ENCODE data around the gene HOXB3.

HOXB3 gene

GRCh38 chr17:48504953-48505352, 85.1 kb downstream of the HOXB3 start:
- DNase-seq (ENCODE audit: low spot score): no peak
- no peak for TF ChIP-seq CTCF (IDR thresholded peaks at IDR 0.05; ENCODE audit: extremely low read depth, missing control alignments)

- no peak for DNase-seq (ENCODE audit: low spot score)
- TF ChIP-seq CTCF (IDR thresholded peaks at IDR 0.05; ENCODE audit: extremely low read depth, missing control alignments): no peak
Observed at GRCh38 chr17:48503747-48504146, 86.3 kb downstream of the HOXB3 start.

DNA sequence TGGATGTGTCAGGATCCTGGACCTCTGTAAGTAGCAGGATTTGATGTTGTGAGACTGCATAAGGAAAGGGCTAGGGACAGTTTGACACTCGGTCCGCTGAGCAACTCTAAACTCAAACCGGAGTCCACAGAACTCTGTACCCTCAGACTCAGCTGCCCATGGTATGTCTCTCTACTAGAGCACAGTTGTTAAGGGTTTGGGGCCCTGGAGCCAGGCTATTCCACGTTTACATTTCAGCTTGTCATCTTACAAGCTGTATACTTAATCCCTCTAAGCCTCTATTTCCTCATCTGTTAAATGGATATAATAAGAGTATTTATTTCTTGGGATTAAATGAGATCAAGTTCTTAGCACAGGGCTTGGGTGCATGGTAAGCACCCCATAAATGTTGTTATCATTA, 87.1 kb downstream of the HOXB3 start:
- no peak for TF ChIP-seq CTCF (IDR thresholded peaks at IDR 0.05; ENCODE audit: extremely low read depth, missing control alignments)
- DNase-seq (ENCODE audit: low spot score): no peak

DNA sequence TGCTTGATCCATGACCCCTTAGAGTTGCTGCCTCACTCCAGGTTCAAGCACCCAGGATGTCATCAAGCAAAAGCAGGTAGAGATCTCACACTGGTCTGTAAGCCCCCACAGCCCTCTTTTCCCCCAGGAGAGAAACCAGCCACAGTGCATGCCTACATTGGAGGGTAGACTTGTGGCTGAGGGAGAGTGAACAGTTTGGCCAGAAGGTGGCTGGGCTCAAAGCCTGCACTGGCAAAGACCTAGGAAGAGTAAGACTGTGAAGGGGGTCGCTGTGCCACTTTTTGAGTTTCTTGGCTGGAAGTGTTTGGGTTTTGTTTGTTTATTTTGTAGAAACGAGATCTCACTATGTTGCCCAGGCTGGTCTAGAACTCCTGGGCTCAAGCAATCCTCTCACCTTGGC, 87.7 kb downstream of the HOXB3 start:
- TF ChIP-seq CTCF (IDR thresholded peaks at IDR 0.05; ENCODE audit: extremely low read depth, missing control alignments): no peak
- no peak for DNase-seq (ENCODE audit: low spot score)

DNA sequence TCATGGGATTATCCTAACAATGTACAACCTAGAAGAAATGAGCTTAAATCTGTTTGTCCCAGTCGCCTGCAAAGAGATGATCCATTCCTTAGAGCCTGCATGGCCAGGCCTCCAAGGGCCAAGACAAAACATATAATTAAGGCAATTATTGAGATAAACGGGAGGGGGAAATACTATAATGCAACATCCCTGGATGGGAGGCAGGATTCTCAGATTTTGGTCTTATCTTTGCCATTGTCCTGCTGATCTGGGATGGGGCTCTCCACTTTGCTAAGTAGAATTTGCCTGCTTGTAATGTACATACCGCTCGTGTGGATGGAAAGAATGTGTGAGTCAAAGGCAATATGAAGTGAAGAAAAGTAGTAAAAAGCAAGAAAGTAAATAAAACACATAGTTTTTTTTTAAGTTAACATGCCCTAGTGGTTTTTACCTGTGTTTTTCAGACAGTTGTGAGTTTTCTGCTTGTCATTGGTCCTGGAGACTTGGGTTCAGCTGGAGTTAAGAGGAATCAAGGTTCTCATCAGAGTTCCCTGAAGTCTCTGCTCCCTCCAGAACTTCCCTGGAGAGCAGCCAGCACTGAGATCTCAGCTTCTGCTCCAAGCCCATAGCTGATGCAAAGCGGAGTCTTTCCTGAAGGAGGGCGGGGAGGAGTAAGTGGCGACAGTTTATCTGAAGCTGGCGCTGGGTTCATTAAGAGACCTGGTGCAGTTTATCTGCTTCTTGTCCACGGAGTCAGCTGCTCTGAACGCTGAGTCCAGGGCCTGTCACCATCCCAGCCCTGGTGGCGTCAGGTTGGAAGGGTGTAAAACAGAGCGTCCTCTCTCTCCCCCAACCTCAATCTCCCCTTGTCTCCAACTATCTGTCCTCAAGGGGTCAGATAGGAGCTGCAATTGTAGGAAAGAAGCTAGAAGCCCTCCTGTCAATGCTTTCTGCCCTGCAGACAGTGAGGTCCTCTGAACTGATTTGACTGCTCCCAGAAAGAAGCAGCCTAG, 89.3 kb downstream of the HOXB3 start:
- DNase-seq (ENCODE audit: low spot score): no peak

DNA sequence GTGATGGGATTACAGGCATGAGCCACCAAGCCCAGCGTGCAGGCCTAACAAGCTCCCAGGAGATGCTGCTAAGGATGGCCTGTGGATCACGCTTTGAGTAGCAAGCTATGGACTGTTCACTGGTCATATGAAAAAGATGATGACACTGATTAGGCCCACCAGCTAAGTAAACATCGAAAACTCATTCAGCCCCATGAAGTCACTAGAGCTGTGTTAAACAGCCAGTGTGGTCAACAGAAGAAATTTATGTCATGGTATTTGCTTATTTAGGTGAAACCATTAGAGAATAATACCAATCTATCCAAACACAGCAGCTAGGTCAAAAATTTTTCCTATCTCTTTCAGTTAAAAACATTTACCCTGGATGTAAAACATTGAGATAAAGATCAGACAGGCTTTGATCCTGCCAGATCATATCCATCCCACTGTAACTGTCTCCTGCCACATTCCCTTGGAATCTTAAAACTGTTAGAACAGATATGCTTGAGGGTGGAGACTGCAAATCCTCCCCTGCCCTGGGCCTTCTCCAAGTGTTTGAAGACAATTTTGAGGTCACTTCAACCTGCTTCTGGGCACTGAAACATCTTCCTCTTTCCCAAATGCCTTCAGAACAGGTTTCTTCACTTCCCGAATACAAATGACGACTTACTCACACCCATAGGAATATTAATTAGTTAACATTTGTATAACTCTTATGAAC, 90.2 kb downstream of the HOXB3 start:
- no peak for DNase-seq (ENCODE audit: low spot score)
- no peak for TF ChIP-seq CTCF (IDR thresholded peaks at IDR 0.05; ENCODE audit: extremely low read depth, missing control alignments)

More for the DNA sequence above, 89.3 kb downstream of the HOXB3 start:
- no peak for TF ChIP-seq CTCF (IDR thresholded peaks at IDR 0.05; ENCODE audit: extremely low read depth, missing control alignments)

- no peak for DNase-seq (ENCODE audit: low spot score)
Observed at GRCh38 chr17:48499248-48499647, 90.8 kb downstream of the HOXB3 start.

More at GRCh38 chr17:48499248-48499647, 90.8 kb downstream of the HOXB3 start:
- no peak for TF ChIP-seq CTCF (IDR thresholded peaks at IDR 0.05; ENCODE audit: extremely low read depth, missing control alignments)
